Keratinocyte (primary cell): ENCODE measurements around the gene ARMC2. TPM values are rescaled to one million over a fixed set of nuclear protein-coding genes. Genes with fewer than 3 reads are reported as not detected.

Experiments used
- DNase-seq: peaks from one replicate; pipeline ENCODE4 v3.0.0-alpha.2; 2011; ENCODE audit warnings: low read depth, missing footprints, low spot score
- FAIRE-seq: peaks from 2 replicates; lab custom pipeline; 2011; peaks lifted over from hg19 to GRCh38; lab: Jason Lieb, UNC
- H2AFZ ChIP-seq: 2 replicates; pipeline ENCODE4 v1.6.0; 2012; ENCODE audit warnings: low read length, control low read depth, inconsistent platforms; ENCODE audit not compliant: control insufficient read depth
- H3K27ac ChIP-seq: 2 replicates; pipeline ENCODE4 v1.5.1; 2011; ENCODE audit warnings: low read length; ENCODE audit not compliant: control insufficient read depth, insufficient read depth
- H3K27me3 ChIP-seq: 3 replicates; pipeline ENCODE4 v1.6.0; 2011; ENCODE audit warnings: low read length; ENCODE audit not compliant: control insufficient read depth, insufficient read depth; ENCODE audit errors: extremely low read depth
- H3K36me3 ChIP-seq, 2 experiments: 2 replicates in 1 of 2; 3 replicates in 1 of 2; pipeline ENCODE4 v1.5.1; 2011; ENCODE audit warnings: low read length in 2 of 2, mild to moderate bottlenecking in 1 of 2; ENCODE audit not compliant: control insufficient read depth in 2 of 2, insufficient read depth in 2 of 2; ENCODE audit errors: extremely low read depth in 1 of 2
- H3K4me1 ChIP-seq: 3 replicates; pipeline ENCODE4 v1.5.1; 2011; ENCODE audit warnings: low read length; ENCODE audit not compliant: control insufficient read depth, insufficient read depth; ENCODE audit errors: extremely low read depth
- H3K4me2 ChIP-seq: 3 replicates; pipeline ENCODE4 v1.6.0; 2011; ENCODE audit warnings: low read depth, low read length; ENCODE audit not compliant: control insufficient read depth, insufficient read depth; ENCODE audit errors: extremely low read depth
- H3K4me3 ChIP-seq, 3 experiments: fragments of 200-600 bp in 1 of 3; sonication (generic) in 1 of 3; 2 replicates in 2 of 3; 3 replicates in 1 of 3; pipeline ENCODE4 v1.5.1; 2011 to 2016; ENCODE audit warnings: low read length in 3 of 3, mild to moderate bottlenecking in 3 of 3, control low read depth in 2 of 3, inconsistent platforms in 1 of 3, low read depth in 1 of 3, mixed read lengths in 1 of 3, mixed run types in 1 of 3, moderate library complexity in 1 of 3; ENCODE audit not compliant: control insufficient read depth in 2 of 3, insufficient read depth in 2 of 3; ENCODE audit errors: extremely low read depth in 1 of 3
- H3K79me2 ChIP-seq: 2 replicates; pipeline ENCODE4 v1.6.0; 2012; ENCODE audit warnings: low read length; ENCODE audit not compliant: control insufficient read depth, insufficient read depth
- H3K9ac ChIP-seq: 3 replicates; pipeline ENCODE4 v1.6.0; 2011; ENCODE audit warnings: low read length; ENCODE audit not compliant: control insufficient read depth, insufficient read depth; ENCODE audit errors: extremely low read depth
- H3K9me1 ChIP-seq: 3 replicates; pipeline ENCODE4 v1.6.0; 2011; ENCODE audit warnings: low read length; ENCODE audit not compliant: control insufficient read depth, insufficient read depth; ENCODE audit errors: extremely low read depth
- H3K9me3 ChIP-seq: 2 replicates; pipeline ENCODE4 v1.5.1; 2012; ENCODE audit warnings: low read depth, low read length; ENCODE audit not compliant: control insufficient read depth
- H4K20me1 ChIP-seq: 3 replicates; pipeline ENCODE4 v1.6.0; 2011; ENCODE audit warnings: low read length; ENCODE audit not compliant: control insufficient read depth, insufficient read depth; ENCODE audit errors: extremely low read depth
- CTCF ChIP-seq, 3 experiments: IDR thresholded peaks in 1 of 3; conservative IDR thresholded peaks in 1 of 3; optimal IDR thresholded peaks in 1 of 3; 2 replicates in 2 of 3; 3 replicates in 1 of 3; pipeline versions ENCODE3 to v1.5.1; 2011; ENCODE audit warnings: low read length in 3 of 3, mild to moderate bottlenecking in 3 of 3, moderate library complexity in 2 of 3, control low read depth in 1 of 3, inconsistent platforms in 1 of 3; ENCODE audit not compliant: insufficient read depth in 2 of 3; ENCODE audit errors: extremely low read depth in 1 of 3
- EZH2 ChIP-seq: IDR thresholded peaks from one replicate; pipeline ENCODE4 v1.6.1; 2012; ENCODE audit warnings: inconsistent platforms, mild to moderate bottlenecking, low read length, moderate library complexity
- dilution Hi-C: fragments of 300-500 bp; cut with MboI; formaldehyde crosslinking; loops from one replicate; pipeline ENCODE4 v1.7.0; 2020; ENCODE audit warnings: low sequenced_read_pairs; ENCODE audit not compliant: extremely low pct_ligation_motif_present
- polyA plus RNA-seq, 5 experiments: library from polyadenylated mRNA; depleted of rRNA in 3 of 5; stranded (reverse) in 3 of 5; stranded (forward) in 1 of 5; unstranded in 1 of 5; fragments of >200 nt; gene quantifications; 1 replicate in 1 of 5; 2 replicates in 3 of 5; 3 replicates in 1 of 5; pipeline versions ENCODE4 v1.2.1 to v1.2.3, GENCODE V29; 2011 to 2012; ENCODE audit warnings: missing spikeins in 2 of 5, low read depth in 1 of 5, low replicate concordance in 1 of 5

The ARMC2 gene
- polyA plus RNA-seq, 1 donor (not counting 4 experiments of a cell fraction or from before 2014, with no cell fraction given) = 3.8 TPM

DNA sequence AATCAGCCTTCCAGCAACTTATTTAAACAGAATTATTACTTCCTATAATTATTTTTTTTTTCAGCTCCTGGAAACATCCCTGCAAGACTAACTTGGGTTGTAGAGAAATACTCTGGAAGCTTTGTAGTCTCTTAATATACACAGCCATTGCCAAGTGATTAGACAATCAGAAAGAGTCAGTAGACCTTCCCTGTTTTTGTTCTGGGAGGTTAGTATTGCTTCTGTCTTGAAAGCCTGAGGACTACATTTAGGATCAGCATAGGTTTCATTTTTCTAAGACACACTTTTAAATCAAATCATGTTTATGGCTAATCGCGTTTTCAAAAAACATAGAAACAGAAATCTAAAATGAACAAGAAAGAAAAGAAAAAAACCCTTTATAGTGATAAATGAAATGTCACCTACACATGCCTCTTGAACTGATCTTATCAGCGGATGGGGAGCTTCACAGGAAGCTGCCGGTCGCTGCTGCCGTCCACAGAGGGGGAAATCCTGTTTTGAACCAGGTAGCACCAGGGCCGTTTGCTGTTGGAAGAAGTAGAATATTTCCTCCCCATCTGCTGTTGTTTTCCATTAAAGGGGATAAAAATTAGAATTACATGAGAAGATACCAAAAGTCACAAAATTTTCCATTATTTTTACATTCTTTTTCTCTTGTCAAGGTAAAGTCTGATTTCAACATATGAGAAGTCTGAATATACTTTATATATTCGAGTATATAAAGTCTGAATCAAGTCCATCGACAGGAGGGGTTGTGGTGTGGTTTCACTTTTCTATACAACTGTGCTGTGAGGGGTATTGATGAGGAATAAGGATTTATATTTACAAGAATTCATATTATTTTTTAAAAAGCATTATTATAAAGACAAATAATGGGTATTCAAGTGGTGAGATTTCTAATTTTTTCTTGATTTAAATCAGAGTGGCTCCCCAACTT lies 94.6 kb downstream of the ARMC2 start:
- Histone ChIP-seq H2AFZ (peak overlapping the region; percentile 27), H3K9me3 (no peaks in the 10 kb centered on the region), H3K36me3 (no peaks in the 10 kb centered on the region), H3K27me3 (no peaks in the 10 kb centered on the region), H3K79me2 (no peaks in the 10 kb centered on the region), H3K4me2 (peak overlapping the region; percentile 29), H3K9ac (no peak overlapping the region), H4K20me1 (no peaks in the 10 kb centered on the region), H3K9me1 (no peaks in the 10 kb centered on the region), H3K4me1 (peaks cover 50% of the 10 kb centered on the region), H3K27ac (no peak overlapping the region), H3K4me3 (no peak overlapping the region)
- no peak for FAIRE-seq
- TF ChIP-seq EZH2 (no peak), CTCF (optimal IDR thresholded peaks at IDR 0.05 in 1 of 3, IDR thresholded peaks at IDR 0.05 in 1 of 3, conservative IDR thresholded peaks at IDR 0.05 in 1 of 3; ENCODE audit: extremely low read depth in 1 of 3, insufficient read depth in 2 of 3, low read length in 3 of 3) (no peak)
- dilution Hi-C loops = no loop called here
- no peak for DNase-seq

DNA sequence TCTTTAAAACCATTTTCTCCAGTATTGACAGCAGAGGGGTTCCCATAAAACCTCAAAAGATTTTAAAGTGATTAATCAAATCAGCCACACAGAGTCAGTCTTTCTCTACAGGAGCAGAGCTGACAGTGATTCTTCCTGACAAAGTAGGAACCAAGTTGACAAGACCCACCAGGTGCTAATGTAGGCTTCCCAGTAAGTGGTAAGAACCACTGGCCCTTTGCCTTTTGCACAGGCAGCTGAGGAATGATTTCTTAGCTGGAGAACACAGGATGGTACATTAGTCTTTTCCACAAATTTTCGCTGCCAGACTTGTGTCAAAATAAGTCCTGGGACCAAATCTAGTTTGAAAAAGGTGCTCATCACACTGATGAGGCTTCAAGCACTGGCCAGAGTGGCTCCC lies 95.8 kb downstream of the ARMC2 start:
- Histone ChIP-seq H3K27ac (peak overlapping the region; percentile 51), H3K79me2 (no peaks in the 10 kb centered on the region), H3K27me3 (no peaks in the 10 kb centered on the region), H3K9me3 (no peaks in the 10 kb centered on the region), H3K4me3 (no peak overlapping the region), H3K9ac (no peak overlapping the region), H3K4me2 (no peak overlapping the region), H2AFZ (no peak overlapping the region), H3K9me1 (no peaks in the 10 kb centered on the region), H3K36me3 (no peaks in the 10 kb centered on the region), H3K4me1 (peaks cover 62% of the 10 kb centered on the region), H4K20me1 (no peaks in the 10 kb centered on the region)
- FAIRE-seq (no peak), DNase-seq (no peak)
- dilution Hi-C loops = no loop called here
- no peak for TF ChIP-seq EZH2
- TF ChIP-seq CTCF (optimal IDR thresholded peaks at IDR 0.05 in 1 of 3, IDR thresholded peaks at IDR 0.05 in 1 of 3, conservative IDR thresholded peaks at IDR 0.05 in 1 of 3; ENCODE audit: extremely low read depth in 1 of 3, insufficient read depth in 2 of 3, low read length in 3 of 3) = no peak
